Sigmoid colon (tissue), 4 donors: Measurements from ENCODE around the gene PTGDR2.

Experiments
- EP300 ChIP-seq, 4 donors: sonication (generic); formaldehyde crosslinking; IDR thresholded peaks; one replicate each; pipeline ENCODE4 v1.6.1; 2017; ENCODE audit warnings: antibody characterized with exemption in 4 of 4
- POLR2A ChIP-seq, 2 donors: fragments of 450-650 bp; IDR thresholded peaks; one replicate each; pipeline ENCODE4 v1.6.1; 2016; ENCODE audit warnings: antibody characterized with exemption in 2 of 2, mild to moderate bottlenecking in 2 of 2, moderate library complexity in 2 of 2
- POLR2AphosphoS5 ChIP-seq, 4 donors: sonication (generic); formaldehyde crosslinking; IDR thresholded peaks; one replicate each; pipeline ENCODE4 v1.6.1; 2017; ENCODE audit warnings: antibody characterized with exemption in 4 of 4
- TF ChIP-seq, protein P1 (sequence below), 4 experiments: fragments of 450-650 bp in 3 of 4; fragments of 200-600 bp in 1 of 4; IDR thresholded peaks; one replicate each; pipeline ENCODE4 v1.5.1; 2016 to 2019; ENCODE audit warnings: antibody characterized with exemption in 4 of 4, mild to moderate bottlenecking in 3 of 4, moderate library complexity in 2 of 4

DNA sequence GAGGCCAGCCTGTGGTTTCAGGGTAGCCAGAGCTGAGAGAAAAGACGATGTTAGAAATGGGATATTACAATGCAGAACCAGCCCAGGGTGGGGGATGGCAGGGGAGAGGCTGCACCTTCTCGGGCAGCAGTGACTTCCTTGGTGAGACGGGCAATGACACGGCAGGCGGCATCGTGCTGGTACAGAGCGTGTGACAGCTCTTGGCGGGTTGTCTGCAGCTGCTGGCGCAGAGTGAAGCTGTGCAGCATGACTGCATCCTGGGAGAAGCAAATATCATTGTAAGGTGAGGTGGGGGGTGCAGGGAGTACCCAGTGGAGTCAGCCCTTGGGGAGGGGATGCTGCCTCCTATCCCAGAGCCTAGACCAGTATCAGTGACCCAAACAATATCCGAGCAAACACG is 46.9 kb upstream of the PTGDR2 start:
- TF ChIP-seq, protein P1, sequence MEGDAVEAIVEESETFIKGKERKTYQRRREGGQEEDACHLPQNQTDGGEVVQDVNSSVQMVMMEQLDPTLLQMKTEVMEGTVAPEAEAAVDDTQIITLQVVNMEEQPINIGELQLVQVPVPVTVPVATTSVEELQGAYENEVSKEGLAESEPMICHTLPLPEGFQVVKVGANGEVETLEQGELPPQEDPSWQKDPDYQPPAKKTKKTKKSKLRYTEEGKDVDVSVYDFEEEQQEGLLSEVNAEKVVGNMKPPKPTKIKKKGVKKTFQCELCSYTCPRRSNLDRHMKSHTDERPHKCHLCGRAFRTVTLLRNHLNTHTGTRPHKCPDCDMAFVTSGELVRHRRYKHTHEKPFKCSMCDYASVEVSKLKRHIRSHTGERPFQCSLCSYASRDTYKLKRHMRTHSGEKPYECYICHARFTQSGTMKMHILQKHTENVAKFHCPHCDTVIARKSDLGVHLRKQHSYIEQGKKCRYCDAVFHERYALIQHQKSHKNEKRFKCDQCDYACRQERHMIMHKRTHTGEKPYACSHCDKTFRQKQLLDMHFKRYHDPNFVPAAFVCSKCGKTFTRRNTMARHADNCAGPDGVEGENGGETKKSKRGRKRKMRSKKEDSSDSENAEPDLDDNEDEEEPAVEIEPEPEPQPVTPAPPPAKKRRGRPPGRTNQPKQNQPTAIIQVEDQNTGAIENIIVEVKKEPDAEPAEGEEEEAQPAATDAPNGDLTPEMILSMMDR (IDR thresholded peaks at IDR 0.05) = no peak
- TF ChIP-seq POLR2AphosphoS5 (IDR thresholded peaks at IDR 0.05) (no peak), POLR2A (IDR thresholded peaks at IDR 0.05) (no peak), EP300 (IDR thresholded peaks at IDR 0.05) (no peak)
